Mesenteric fat pad (tissue), 1 donor: ENCODE results near the gene RASGRP1. TPM values are rescaled to one million over a fixed set of nuclear protein-coding genes. Genes with fewer than 3 reads are reported as not detected.
A peak's percentile ranks its signal among the peaks of the same experiment; 100 is the strongest.

ENCODE experiments used
- DNase-seq: peaks from one replicate; pipeline ENCODE4 v3.0.0-alpha.2; 2020; ENCODE audit warnings: low spot score
- total RNA-seq: library from RNA; stranded (reverse); fragmentation: NEBNext Ultra II Directional; extraction: Animal tissue kit (Norgen Biotek cat#: 25700); gene quantifications from one replicate; pipeline ENCODE4 v1.2.1, GENCODE V29; 2021
- donor health status: DM: yes; HTN: yes; CAD: no.

Gene RASGRP1
- total RNA-seq, 1 donor from 2014 or later = 1.1 TPM

GRCh38 chr15:38460543-38460942 lies 104.1 kb downstream of the RASGRP1 start:
- no peak for DNase-seq

DNA sequence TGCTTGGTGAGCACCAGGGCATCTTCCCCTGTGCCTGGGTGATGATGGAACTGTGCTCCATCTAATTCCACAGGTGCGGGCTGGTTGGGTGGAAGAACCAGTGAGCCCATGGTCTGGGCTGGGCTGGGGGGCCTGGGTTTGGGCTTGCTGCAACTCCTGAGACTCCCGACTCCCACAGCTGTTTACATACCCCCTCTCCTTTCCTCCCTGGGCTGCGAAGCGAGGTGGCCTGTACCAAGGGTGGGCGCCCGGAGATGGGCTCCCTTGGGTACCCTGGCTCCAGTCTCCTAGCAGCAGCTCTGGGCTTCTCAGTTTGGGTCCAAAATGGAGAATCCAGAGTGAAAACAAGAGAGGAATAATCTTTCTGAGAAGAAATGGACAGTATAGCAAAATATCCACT lies 105.1 kb downstream of the RASGRP1 start:
- no peak for DNase-seq

GRCh38 chr15:38458646-38459045 lies 106.0 kb downstream of the RASGRP1 start:
- no peak for DNase-seq

DNA sequence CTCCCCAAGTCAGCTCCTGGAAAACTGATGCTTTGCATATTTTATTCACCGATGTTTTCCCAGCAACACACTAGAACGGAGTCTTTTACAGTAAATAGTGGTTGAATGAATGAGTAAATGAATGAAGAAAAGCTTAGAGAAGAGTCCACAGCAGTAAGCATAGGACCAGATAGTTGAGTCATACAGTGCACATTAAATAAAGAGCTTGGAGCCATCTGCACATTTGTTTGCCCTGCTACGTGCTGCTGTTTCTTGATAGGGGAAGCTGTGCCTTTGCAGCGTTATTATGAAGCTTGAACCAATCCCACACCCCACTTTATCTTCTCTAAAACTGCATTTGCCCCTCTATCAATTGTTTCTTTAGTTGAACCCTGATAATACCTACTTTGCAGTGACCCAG lies 109.5 kb downstream of the RASGRP1 start:
- no peak for DNase-seq

- no peak for DNase-seq
These were observed 109.9 kb downstream of the RASGRP1 start for GRCh38 chr15:38454696-38455090.

DNA sequence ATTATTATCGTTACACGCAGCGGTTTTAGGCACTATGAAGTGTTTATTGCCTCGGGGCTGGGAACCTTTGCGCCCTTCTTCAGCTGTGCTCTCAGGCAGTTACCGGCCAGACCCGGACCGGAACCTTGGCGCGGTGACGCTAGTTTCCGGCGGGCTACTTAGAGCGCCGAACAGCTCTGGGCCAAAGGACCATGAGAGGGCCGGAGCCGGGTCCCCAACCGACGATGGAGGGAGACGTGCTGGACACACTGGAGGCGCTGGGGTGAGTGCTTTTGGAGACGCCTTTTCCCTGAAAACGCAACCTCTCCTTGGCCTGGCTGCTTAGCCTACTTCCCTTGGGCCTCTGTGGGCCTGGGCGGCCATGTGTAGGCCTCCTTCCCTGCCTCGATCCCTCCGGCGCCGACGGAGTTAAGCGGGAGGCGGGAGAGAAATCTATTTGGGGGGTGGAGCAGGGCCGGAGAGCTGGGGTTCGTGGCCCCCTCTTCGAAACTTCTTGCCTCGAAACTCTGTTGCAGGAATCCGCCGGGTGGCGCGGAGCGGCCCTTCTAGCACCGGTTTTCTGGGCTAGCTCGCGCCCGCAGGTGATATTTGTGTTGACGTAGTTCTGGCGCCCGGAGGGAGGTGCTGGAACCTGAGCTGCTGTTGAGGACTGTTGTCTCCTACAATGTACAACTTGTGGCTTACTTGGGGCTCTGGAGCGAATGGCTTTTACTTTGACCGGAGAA lies 110.5 kb downstream of the RASGRP1 start, which contains the start of gene FAM98B:
Gene FAM98B (plus strand): TSS at position 157 of the 725 bp plus-strand sequence. CDS start 35 bp downstream, at position 192.
- peak; percentile 96 for DNase-seq

GRCh38 chr15:38441130-38441519 lies 123.5 kb downstream of the RASGRP1 start:
- DNase-seq = no peak

GRCh38 chr15:38440353-38441129 lies 124.1 kb downstream of the RASGRP1 start:
- DNase-seq = no peak

Other genes starting within 250 kb of the RASGRP1 start
- gene FAM98B, start 110.7 kb downstream of the RASGRP1 start, total RNA-seq = 22.4 TPM